Measurements from ENCODE around the gene KRTAP12-2. TPM values are rescaled to one million over a fixed set of nuclear protein-coding genes. Genes with fewer than 3 reads are reported as not detected.
"Not testable (repeated sequence)": the region's sequence is repeated elsewhere in the genome, so short reads cannot be mapped to it uniquely, and the experiment has no call there.

KRTAP12-2 gene
- total RNA-seq, 1 experiment from 2014 or later = not detected

DNA sequence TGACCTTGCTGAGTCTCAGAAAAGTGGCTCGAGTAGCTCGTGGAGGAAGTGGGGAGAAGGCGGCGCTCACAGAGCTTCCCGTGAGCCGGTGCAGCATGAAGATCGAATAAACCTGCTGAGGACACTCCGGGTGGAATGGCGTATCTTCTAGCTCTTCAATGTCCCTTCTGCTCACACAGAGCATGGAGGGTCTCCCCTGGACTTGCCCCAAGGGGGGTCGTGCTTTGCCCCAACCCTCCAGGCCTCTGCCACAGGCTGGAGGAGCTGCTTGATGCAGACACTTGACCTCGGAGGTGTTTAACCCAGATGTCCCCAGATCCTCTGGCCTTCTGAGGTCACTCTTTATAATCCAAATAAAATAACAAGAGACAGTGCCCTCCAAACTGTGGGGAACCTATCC lies 28.0 kb upstream of the KRTAP12-2 start:
- no TSS peak for BruUV-seq (replicated peaks)
- Mint-ChIP-seq H3K4me3 (ENCODE audit: unreplicated experiment) (no peak overlapping the region), H3K4me1 (ENCODE audit: low read depth, unreplicated experiment) (peaks cover 12% of the 10 kb centered on the region), H3K27ac (ENCODE audit: unreplicated experiment) (no peak overlapping the region), H3K9me3 (ENCODE audit: unreplicated experiment) (peaks cover 24% of the 10 kb centered on the region), H3K36me3 (ENCODE audit: insufficient read depth, unreplicated experiment) (no peaks in the 10 kb centered on the region), H3K27me3 (ENCODE audit: insufficient read depth, unreplicated experiment) (peaks cover 5% of the 10 kb centered on the region)
- Histone ChIP-seq H3K36me3 (ENCODE audit: control insufficient read depth, insufficient read depth, low read length) (no peaks in the 10 kb centered on the region), H3K4me3 (ENCODE audit: low read depth, low read length) (no peak overlapping the region), H3K9me3 (peaks cover 8% of the 10 kb centered on the region), H3K27me3 (replicated peaks; ENCODE audit: control insufficient read depth, insufficient read depth, low read length) (no peaks in the 10 kb centered on the region), H3K4me1 (peaks cover 9% of the 10 kb centered on the region; the same call in 1 of the 2 replicates)
- DNase-seq = peak in 1 of 2 experiments; percentile 10
- TF ChIP-seq, protein P1, sequence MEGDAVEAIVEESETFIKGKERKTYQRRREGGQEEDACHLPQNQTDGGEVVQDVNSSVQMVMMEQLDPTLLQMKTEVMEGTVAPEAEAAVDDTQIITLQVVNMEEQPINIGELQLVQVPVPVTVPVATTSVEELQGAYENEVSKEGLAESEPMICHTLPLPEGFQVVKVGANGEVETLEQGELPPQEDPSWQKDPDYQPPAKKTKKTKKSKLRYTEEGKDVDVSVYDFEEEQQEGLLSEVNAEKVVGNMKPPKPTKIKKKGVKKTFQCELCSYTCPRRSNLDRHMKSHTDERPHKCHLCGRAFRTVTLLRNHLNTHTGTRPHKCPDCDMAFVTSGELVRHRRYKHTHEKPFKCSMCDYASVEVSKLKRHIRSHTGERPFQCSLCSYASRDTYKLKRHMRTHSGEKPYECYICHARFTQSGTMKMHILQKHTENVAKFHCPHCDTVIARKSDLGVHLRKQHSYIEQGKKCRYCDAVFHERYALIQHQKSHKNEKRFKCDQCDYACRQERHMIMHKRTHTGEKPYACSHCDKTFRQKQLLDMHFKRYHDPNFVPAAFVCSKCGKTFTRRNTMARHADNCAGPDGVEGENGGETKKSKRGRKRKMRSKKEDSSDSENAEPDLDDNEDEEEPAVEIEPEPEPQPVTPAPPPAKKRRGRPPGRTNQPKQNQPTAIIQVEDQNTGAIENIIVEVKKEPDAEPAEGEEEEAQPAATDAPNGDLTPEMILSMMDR (IDR thresholded peaks at IDR 0.05; ENCODE audit: insufficient read depth in 1 of 2, low read depth in 1 of 2, low read length in 1 of 2, severe bottlenecking in 1 of 2, unreplicated experiment in 1 of 2) = no peak
- ChIA-PET CTCF (no interaction called here), POLR2A (no interaction called here)
- intact Hi-C loops (cut with micrococcal nuclease; ENCODE audit: unreplicated experiment) = no loop called here

DNA sequence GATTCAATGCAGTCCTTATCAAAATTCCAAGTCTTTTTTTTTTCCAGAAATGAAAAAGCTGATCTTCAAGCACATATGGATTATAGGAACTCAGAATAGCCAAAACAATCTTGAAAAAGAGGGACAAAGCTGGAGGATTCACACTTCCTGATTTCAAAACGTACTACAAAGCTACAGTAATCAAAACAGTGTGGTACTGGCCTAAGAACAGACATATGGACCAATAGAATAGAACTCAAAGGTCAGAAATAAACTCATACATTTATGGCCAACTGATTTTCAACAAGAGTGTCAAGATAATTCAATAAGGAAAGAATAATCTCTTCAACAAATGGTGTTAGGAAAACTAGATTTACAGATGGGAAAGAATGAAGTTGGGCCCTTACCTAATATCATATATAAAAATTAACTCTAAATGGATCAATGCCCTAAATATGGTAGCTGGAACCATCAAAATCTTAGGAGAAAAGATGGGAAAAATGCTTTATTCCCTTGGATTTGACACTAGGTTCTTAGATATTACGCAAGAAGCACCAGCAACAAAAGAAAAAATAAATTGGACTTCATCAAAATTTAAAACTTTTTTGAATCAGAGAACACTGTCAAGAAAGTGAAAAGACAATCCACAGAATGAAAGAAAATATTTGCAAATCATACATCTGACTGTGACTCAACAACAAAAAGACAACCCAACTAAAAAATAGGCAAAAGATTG lies 26.2 kb upstream of the KRTAP12-2 start:
- Mint-ChIP-seq H3K4me1 (ENCODE audit: low read depth, unreplicated experiment) (peaks cover 8% of the 10 kb centered on the region), H3K36me3 (ENCODE audit: insufficient read depth, unreplicated experiment) (no peaks in the 10 kb centered on the region), H3K27me3 (ENCODE audit: insufficient read depth, unreplicated experiment) (peaks cover 8% of the 10 kb centered on the region), H3K4me3 (ENCODE audit: unreplicated experiment) (no peak overlapping the region), H3K9me3 (ENCODE audit: unreplicated experiment) (peaks cover 24% of the 10 kb centered on the region), H3K27ac (ENCODE audit: unreplicated experiment) (no peak overlapping the region)
- ChIA-PET POLR2A (interaction anchor here (0.6 kb wide), 1 partner anchor 9 kb away, joined by 3 read pairs; no protein-coding TSS in a partner anchor), CTCF (no interaction called here)
- Histone ChIP-seq H3K36me3 (ENCODE audit: control insufficient read depth, insufficient read depth, low read length) (no peaks in the 10 kb centered on the region), H3K9me3 (peaks cover 8% of the 10 kb centered on the region), H3K27me3 (replicated peaks; ENCODE audit: control insufficient read depth, insufficient read depth, low read length) (no peaks in the 10 kb centered on the region), H3K4me1 (peaks cover 3% of the 10 kb centered on the region; the same call in 1 of the 2 replicates), H3K4me3 (ENCODE audit: low read depth, low read length) (no peak overlapping the region)
- TF ChIP-seq, protein P1 (IDR thresholded peaks at IDR 0.05; ENCODE audit: insufficient read depth in 1 of 2, low read depth in 1 of 2, low read length in 1 of 2, severe bottlenecking in 1 of 2, unreplicated experiment in 1 of 2) = no peak
- intact Hi-C loops (cut with micrococcal nuclease; ENCODE audit: unreplicated experiment) = no loop called here
- BruUV-seq (replicated peaks) = no TSS peak
- no peak for DNase-seq

- peaks cover 8% of the 10 kb centered on the region for H3K9me3 ChIP-seq
- Mint-ChIP-seq H3K4me1 (ENCODE audit: low read depth, unreplicated experiment) (no peaks in the 10 kb centered on the region), H3K4me3 (ENCODE audit: unreplicated experiment) (no peak overlapping the region), H3K36me3 (ENCODE audit: insufficient read depth, unreplicated experiment) (no peaks in the 10 kb centered on the region), H3K9me3 (ENCODE audit: unreplicated experiment) (peaks cover 24% of the 10 kb centered on the region), H3K27me3 (ENCODE audit: insufficient read depth, unreplicated experiment) (peaks cover 9% of the 10 kb centered on the region), H3K27ac (ENCODE audit: unreplicated experiment) (no peak overlapping the region)
- intact Hi-C loops (cut with micrococcal nuclease; ENCODE audit: unreplicated experiment) = no loop called here
- no peaks in the 10 kb centered on the region for H3K27me3 ChIP-seq (replicated peaks; ENCODE audit: control insufficient read depth, insufficient read depth, low read length)
- no TSS peak for BruUV-seq (replicated peaks)
- TF ChIP-seq, protein P1 (IDR thresholded peaks at IDR 0.05; ENCODE audit: insufficient read depth in 1 of 2, low read depth in 1 of 2, low read length in 1 of 2, severe bottlenecking in 1 of 2, unreplicated experiment in 1 of 2) = no peak
- no peak for DNase-seq
- no peaks in the 10 kb centered on the region for H3K4me1 ChIP-seq
- no peaks in the 10 kb centered on the region for H3K36me3 ChIP-seq (ENCODE audit: control insufficient read depth, insufficient read depth, low read length)
- no peak overlapping the region for H3K4me3 ChIP-seq (ENCODE audit: low read depth, low read length)
- ChIA-PET CTCF (no interaction called here), POLR2A (no interaction called here)
These were observed 25.0 kb upstream of the KRTAP12-2 start for GRCh38 chr21:44691686-44692085.

- H3K36me3 ChIP-seq (ENCODE audit: control insufficient read depth, insufficient read depth, low read length); POLR2A ChIA-PET; H3K27me3 ChIP-seq (replicated peaks; ENCODE audit: control insufficient read depth, insufficient read depth, low read length); BruUV-seq (replicated peaks); H3K27ac Mint-ChIP-seq (ENCODE audit: unreplicated experiment); H3K9me3 ChIP-seq; H3K4me3 Mint-ChIP-seq (ENCODE audit: unreplicated experiment); H3K4me3 ChIP-seq (ENCODE audit: low read depth, low read length); H3K4me1 Mint-ChIP-seq (ENCODE audit: low read depth, unreplicated experiment); CTCF ChIA-PET; H3K36me3 Mint-ChIP-seq (ENCODE audit: insufficient read depth, unreplicated experiment); intact Hi-C loops (cut with micrococcal nuclease; ENCODE audit: unreplicated experiment); H3K4me1 ChIP-seq: not testable (repeated sequence)
- H3K9me3 Mint-ChIP-seq (ENCODE audit: unreplicated experiment) = peaks cover 24% of the 10 kb centered on the region
- H3K27me3 Mint-ChIP-seq (ENCODE audit: insufficient read depth, unreplicated experiment) = peaks cover 12% of the 10 kb centered on the region
- DNase-seq = peak in 1 of 2 experiments; percentile 7
These were observed 23.0 kb upstream of the KRTAP12-2 start for GRCh38 chr21:44689740-44690139.

Measured in Caco-2 (cell line).